ENCODE data around the gene CETN3.

GRCh38 chr5:90406466-90406865 is 3.1 kb downstream of the CETN3 start:
- no peak for TF ChIP-seq ATF2 (CRISPR knock-in tag; IDR thresholded peaks at IDR 0.05; ENCODE audit: borderline replicate concordance, low read depth)
- TF ChIP-seq CTCF (IDR thresholded peaks at IDR 0.05): no peak
- no peak for TF ChIP-seq CREB1 (CRISPR knock-in tag; IDR thresholded peaks at IDR 0.05)

Measured in WTC11 (cell line).